AG09319 (cell line): ENCODE data around the gene CCBE1.

Experiments used
- DNase-seq: peaks from one replicate; pipeline ENCODE4 v3.0.0-alpha.2; 2010; ENCODE audit warnings: low read depth; ENCODE audit errors: extremely low read depth
- TF ChIP-seq, protein P1 (sequence below): IDR thresholded peaks from 2 replicates; pipeline ENCODE4 v1.5.1; 2011; ENCODE audit warnings: low read depth, mild to moderate bottlenecking, inconsistent platforms, low read length, moderate library complexity

Gene CCBE1

DNA sequence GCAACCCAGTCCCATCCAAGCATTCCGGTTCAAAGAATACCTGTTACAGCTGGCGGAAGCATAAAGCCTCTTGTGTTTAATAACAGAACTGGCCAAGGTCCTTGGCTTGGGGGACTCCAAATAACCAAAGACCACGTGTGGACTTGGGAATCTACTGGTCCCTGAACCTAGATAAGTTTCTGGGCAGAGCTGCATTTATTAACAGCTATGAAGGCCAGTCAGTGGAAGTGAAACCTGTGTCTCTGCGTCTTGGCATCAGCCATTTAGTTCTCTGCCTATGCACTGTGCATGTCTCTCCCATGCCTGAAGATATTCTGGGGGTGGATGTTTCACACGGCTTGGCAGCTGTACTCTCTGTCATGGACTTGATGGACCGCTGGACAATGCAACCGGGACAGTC is 137.7 kb downstream of the CCBE1 start:
- TF ChIP-seq, protein P1, sequence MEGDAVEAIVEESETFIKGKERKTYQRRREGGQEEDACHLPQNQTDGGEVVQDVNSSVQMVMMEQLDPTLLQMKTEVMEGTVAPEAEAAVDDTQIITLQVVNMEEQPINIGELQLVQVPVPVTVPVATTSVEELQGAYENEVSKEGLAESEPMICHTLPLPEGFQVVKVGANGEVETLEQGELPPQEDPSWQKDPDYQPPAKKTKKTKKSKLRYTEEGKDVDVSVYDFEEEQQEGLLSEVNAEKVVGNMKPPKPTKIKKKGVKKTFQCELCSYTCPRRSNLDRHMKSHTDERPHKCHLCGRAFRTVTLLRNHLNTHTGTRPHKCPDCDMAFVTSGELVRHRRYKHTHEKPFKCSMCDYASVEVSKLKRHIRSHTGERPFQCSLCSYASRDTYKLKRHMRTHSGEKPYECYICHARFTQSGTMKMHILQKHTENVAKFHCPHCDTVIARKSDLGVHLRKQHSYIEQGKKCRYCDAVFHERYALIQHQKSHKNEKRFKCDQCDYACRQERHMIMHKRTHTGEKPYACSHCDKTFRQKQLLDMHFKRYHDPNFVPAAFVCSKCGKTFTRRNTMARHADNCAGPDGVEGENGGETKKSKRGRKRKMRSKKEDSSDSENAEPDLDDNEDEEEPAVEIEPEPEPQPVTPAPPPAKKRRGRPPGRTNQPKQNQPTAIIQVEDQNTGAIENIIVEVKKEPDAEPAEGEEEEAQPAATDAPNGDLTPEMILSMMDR: no peak
- DNase-seq: no peak

DNA sequence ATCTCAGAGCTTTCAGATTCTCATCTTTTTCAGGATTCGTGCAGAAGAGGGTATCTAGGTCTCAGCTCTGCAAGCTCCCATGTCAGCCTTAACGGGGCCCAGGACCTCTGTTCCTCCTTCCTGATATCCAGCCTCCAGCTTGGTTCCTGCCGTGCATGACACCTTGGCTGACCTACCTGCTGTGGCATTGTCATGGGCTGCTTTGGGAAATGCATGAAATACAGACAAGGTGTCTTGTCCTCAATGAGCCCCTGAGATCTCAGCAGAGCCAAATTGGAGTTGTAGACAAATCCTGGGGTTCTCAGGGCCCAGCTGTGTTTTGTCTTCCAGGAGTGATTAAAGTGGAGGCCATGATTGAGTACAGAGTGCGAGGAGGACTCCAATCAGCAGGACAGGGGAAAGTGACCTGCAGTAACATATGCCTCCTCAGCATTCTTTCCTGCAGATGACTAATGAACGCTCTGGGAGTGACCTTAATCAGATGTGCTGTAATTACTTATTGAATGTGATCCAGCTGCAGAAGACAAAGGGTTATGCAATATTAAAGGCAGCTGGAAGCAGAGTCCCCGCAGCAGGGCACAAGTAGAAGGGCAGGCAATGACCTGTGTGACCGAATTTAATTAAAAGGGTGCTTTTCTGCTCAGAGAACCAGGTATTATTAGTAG is 141.1 kb downstream of the CCBE1 start:
- DNase-seq: peak; percentile 58
- TF ChIP-seq, protein P1: no peak

DNA sequence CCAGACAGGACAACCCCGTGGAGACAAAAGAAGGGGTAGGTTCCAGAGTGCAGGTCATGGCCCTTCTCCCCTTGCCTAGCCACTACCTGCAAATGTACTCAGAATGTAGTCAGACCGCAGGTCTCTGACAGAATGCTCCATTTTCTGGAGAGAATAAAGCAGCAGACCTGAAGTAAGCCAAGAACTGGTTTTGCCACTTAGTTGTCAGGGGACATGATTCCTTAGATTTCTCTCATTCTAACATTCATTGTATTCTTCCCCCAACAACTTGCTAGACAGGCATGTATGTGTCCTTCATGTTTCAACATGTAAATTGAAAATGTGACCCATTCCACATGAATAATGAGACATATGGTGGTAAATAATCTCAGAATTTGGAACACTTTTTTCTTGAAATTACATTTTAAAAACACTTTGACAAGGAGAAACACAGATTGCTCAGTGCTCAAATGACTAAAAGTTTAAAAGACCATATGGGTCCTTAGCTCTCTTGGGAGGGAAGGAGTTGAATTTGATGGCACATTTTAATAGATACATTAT is 142.4 kb downstream of the CCBE1 start:
- TF ChIP-seq, protein P1: no peak
- no peak for DNase-seq

DNA sequence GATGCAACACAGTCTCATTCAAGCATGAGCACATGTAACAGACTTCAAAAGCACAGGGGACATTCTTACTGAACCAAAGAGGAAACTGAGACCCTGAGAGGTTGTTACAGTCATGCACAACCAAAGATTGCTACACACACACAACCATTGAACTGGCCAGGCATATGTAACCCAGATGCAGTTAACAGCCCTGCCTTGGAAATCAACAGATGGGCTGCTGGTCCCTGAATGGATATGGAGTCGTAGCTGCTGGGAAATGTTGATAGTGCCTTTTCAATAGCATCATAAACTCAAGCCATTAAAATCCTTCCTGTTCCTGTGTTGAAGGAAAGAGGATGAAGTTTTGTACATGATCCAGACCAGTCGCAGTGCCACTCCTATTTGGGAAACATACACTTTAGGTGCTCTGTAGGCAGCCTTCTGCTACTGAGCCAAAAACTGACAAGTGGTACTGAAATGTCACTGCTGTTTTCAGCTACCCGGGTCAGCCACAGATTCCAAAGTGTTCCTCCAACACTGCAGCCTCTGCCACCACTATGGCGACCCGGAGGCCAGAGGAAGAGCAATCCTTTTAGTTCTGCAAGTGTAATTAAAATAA is 143.9 kb downstream of the CCBE1 start:
- TF ChIP-seq, protein P1: no peak
- no peak for DNase-seq

DNA sequence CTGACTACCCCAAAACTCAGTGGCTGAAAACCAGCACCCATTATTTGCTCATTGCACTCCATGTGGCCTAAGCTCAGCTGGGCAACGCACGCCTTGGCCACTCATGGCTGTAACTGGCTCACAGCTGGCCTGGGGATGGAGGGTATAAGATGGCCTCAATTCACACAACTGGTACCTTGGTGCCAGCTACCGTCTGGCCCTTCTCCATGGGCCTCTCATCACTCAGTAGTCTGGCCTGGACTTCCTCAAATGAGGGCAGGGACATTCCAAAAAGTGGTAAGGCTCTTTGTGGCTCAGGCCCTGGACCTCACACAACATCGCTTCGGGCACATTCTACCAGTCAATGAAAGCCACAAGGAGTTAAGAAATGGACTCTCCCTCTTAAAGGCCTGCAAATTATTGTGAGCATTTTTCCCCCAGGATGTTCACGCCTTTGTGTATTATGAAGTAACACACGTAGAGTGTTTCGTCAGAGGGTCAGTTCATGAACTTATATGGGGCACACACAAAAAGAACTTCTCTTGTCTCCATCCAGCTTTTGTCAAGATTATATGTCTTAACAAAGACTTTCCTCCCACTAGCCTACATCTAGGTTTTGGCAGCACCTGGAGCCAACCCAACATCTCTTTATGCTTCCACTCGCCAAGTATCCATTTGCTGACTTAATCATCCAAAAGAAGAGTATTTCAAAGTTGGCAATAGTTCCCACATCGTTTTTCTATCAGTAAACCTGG is 145.2 kb downstream of the CCBE1 start:
- no peak for DNase-seq
- TF ChIP-seq, protein P1: no peak

DNA sequence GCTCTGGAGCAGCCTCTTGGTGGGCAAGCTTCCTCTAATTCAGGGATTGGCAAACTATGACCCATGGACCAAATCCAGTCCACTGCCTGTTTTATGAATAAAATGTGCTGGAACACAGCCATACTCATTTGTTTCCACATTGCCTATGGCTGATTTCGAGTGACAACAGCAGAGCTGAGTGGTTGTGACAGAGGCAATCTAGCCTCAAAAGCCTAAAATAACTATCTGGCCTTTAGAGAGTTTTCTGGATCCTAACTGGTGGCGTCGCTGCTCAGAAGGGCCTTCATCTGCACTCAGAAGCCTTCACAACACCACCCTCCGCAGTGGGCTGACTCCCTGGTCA is 147.1 kb downstream of the CCBE1 start:
- no peak for DNase-seq
- TF ChIP-seq, protein P1: no peak
